Measurements from ENCODE around the gene CACNA1D. TPM values are rescaled to one million over a fixed set of nuclear protein-coding genes. Genes with fewer than 3 reads are reported as not detected.

CACNA1D gene
- total RNA-seq, 1 donor from 2014 or later: 1.1 TPM

DNA sequence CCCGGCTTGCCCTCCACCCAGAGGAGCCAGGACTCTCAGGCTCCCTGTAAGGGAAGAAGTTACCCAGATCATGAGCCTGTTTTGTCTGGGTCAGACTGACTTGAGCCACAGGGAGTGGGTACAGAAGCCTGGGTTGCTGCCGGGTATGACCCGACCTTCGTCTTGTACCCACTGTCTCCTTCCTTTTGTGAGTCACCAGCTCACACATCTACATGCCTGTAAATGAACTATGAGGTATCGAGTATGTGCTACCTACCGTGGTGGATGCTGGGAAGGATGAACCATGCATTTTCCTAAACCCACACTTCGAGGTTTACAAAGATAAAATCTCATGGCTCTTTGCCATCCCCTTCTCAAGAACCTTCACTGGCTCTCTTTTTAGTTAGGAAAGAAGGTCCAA is 56.9 kb downstream of the CACNA1D start:
- DNase-seq: no peak
- Histone ChIP-seq H3K27ac (replicated peaks) (no peak overlapping the region), H3K4me1 (peaks cover 7% of the 10 kb centered on the region), H3K4me3 (no peak overlapping the region), H3K27me3 (ENCODE audit: low read depth) (peaks cover 6% of the 10 kb centered on the region), H3K9me3 (replicated peaks) (no peaks in the 10 kb centered on the region), H3K36me3 (no peaks in the 10 kb centered on the region)
- TF ChIP-seq, protein P1, sequence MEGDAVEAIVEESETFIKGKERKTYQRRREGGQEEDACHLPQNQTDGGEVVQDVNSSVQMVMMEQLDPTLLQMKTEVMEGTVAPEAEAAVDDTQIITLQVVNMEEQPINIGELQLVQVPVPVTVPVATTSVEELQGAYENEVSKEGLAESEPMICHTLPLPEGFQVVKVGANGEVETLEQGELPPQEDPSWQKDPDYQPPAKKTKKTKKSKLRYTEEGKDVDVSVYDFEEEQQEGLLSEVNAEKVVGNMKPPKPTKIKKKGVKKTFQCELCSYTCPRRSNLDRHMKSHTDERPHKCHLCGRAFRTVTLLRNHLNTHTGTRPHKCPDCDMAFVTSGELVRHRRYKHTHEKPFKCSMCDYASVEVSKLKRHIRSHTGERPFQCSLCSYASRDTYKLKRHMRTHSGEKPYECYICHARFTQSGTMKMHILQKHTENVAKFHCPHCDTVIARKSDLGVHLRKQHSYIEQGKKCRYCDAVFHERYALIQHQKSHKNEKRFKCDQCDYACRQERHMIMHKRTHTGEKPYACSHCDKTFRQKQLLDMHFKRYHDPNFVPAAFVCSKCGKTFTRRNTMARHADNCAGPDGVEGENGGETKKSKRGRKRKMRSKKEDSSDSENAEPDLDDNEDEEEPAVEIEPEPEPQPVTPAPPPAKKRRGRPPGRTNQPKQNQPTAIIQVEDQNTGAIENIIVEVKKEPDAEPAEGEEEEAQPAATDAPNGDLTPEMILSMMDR (IDR thresholded peaks at IDR 0.05; ENCODE audit: borderline replicate concordance): no peak
- intact Hi-C loops (cut with micrococcal nuclease): no loop called here

DNA sequence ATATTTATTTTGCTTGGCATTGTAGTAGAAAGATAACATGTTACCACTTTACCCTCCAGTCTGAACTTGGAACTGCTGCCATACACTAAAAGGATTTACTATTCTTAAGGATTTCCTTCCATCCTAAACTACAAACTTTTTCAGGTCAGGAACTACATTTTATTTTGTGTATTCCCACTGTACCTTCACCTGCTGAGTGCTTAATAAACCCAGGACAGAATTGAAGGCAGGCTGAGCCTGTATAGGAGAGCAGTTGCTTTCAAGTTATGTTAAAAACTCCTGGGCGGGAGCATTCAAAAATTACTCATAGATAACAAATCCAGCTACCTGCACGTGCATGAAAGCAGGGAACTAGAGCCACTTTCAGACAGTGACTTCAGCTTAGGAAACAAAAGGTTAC is 58.3 kb downstream of the CACNA1D start:
- no peak for DNase-seq

DNA sequence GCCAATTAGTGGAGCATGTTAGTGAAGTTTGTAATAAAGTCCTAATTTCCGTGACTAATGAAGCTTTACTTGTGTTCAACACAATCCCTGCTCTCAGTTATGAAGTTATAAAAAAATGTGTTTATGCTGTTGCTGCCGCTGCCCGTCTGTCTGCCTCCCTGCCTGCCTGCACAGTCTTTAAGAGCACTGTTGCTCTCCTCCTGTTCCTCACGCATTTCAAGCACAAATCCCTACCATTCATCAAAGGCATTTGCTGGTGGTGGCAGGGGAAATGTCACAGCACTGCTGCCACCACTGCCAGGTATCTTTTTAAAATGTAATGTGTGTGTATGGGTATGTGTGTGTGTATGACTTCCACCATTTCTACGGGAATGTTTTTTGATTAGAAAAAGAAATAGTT is 58.8 kb downstream of the CACNA1D start:
- H3K9me3 ChIP-seq (replicated peaks): peaks cover 1% of the 10 kb centered on the region
- intact Hi-C loops (cut with micrococcal nuclease): no loop called here
- H3K27ac ChIP-seq (replicated peaks): no peak overlapping the region
- TF ChIP-seq, protein P1 (IDR thresholded peaks at IDR 0.05; ENCODE audit: borderline replicate concordance): no peak
- H3K4me3 ChIP-seq: no peak overlapping the region
- peaks cover 7% of the 10 kb centered on the region for H3K4me1 ChIP-seq
- H3K36me3 ChIP-seq: no peaks in the 10 kb centered on the region
- no peaks in the 10 kb centered on the region for H3K27me3 ChIP-seq (ENCODE audit: low read depth)
- no peak for DNase-seq

More for the DNA sequence above, 58.3 kb downstream of the CACNA1D start:
- H3K27ac ChIP-seq (replicated peaks): no peak overlapping the region
- H3K4me1 ChIP-seq: peaks cover 7% of the 10 kb centered on the region
- H3K36me3 ChIP-seq: no peaks in the 10 kb centered on the region
- H3K9me3 ChIP-seq (replicated peaks): no peaks in the 10 kb centered on the region
- TF ChIP-seq, protein P1 (IDR thresholded peaks at IDR 0.05; ENCODE audit: borderline replicate concordance): no peak
- H3K27me3 ChIP-seq (ENCODE audit: low read depth): no peaks in the 10 kb centered on the region
- intact Hi-C loops (cut with micrococcal nuclease): no loop called here
- H3K4me3 ChIP-seq: no peak overlapping the region

DNA sequence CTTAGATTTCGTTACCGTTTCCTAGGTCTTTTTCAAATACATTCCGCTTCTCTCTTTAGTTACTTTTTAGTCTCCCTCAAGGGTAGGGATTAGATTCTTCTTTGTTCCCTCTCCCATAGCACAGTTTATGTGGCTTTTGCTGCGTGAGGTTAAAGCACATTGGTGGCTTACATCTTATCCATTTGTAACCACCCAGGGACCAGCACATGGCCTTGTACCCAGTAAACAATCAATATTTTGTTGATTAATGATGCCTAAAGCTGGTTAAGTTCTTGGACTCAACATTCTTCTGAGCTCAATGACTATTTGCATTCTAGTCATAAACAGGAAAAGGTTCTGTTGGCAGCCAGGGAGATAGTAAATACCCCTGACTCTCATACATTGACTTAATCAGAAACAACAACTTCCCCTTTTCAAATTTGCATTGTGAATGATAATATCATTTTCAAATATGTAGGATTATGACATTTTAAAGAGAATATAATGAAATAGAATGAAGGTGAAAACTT is 60.2 kb downstream of the CACNA1D start:
- Histone ChIP-seq H3K9me3 (replicated peaks) (peaks cover 15% of the 10 kb centered on the region), H3K4me1 (peaks cover 7% of the 10 kb centered on the region), H3K27me3 (ENCODE audit: low read depth) (no peaks in the 10 kb centered on the region), H3K36me3 (no peaks in the 10 kb centered on the region), H3K27ac (replicated peaks) (no peak overlapping the region), H3K4me3 (no peak overlapping the region)
- TF ChIP-seq, protein P1 (IDR thresholded peaks at IDR 0.05; ENCODE audit: borderline replicate concordance): no peak
- intact Hi-C loops (cut with micrococcal nuclease): no loop called here
- DNase-seq: no peak

DNA sequence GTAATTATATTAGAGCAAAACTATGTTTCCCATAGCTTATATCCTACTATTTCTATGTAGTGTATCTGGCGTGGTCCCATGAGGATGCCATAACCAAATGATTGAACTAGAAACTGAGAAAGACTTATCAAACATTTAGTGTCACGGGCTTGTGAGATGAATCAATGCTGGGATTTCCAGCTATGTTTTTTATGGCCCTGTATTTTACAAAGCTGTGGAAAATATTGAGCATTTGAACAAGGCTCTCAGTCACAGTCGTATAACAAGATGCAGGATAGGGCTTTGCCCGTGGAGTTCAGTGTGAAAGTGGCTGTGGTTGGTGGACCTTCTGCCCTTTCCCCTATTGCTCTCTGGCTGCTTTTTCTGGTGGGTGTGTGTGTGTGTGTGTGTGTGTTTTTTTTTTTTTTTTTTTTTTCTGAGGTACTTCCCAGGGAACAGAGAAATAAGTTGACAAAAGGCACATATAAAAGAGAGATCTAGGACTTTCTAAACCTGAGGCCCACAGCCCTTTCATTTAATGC is 60.7 kb downstream of the CACNA1D start:
- peaks cover 15% of the 10 kb centered on the region for H3K9me3 ChIP-seq (replicated peaks)
- H3K27ac ChIP-seq (replicated peaks): no peak overlapping the region
- DNase-seq: no peak
- no peaks in the 10 kb centered on the region for H3K36me3 ChIP-seq
- peaks cover 3% of the 10 kb centered on the region for H3K4me1 ChIP-seq
- no peaks in the 10 kb centered on the region for H3K27me3 ChIP-seq (ENCODE audit: low read depth)
- intact Hi-C loops (cut with micrococcal nuclease): no loop called here
- TF ChIP-seq, protein P1 (IDR thresholded peaks at IDR 0.05; ENCODE audit: borderline replicate concordance): no peak
- H3K4me3 ChIP-seq: no peak overlapping the region
